Mononuclear cell (primary cell): Measurements from ENCODE around the gene KLHL1. TPM values are rescaled to one million over a fixed set of nuclear protein-coding genes. Genes with fewer than 3 reads are reported as not detected.

Experiments
- H3K27me3 ChIP-seq: 2 replicates; pipeline ENCODE4 v1.6.0; 2011; ENCODE audit warnings: low read length, control low read depth; ENCODE audit not compliant: insufficient read depth
- H3K4me1 ChIP-seq: 2 replicates; pipeline ENCODE4 v1.5.1; 2011; ENCODE audit warnings: mild to moderate bottlenecking, low read length, control low read depth; ENCODE audit not compliant: insufficient read depth
- H3K4me3 ChIP-seq: 2 replicates; pipeline ENCODE4 v1.5.1; 2011; ENCODE audit warnings: mild to moderate bottlenecking, low read length, moderate library complexity
- H3K9me3 ChIP-seq: 2 replicates; pipeline ENCODE4 v1.5.1; 2011; ENCODE audit warnings: low read depth, mild to moderate bottlenecking, control low read depth, low read length
- total RNA-seq: library from RNA; depleted of rRNA; stranded (reverse); fragments of >200 nt; gene quantifications from one replicate; pipeline ENCODE4 v1.2.3, GENCODE V29; 2012

Gene KLHL1
- total RNA-seq, 1 donor: not detected

DNA sequence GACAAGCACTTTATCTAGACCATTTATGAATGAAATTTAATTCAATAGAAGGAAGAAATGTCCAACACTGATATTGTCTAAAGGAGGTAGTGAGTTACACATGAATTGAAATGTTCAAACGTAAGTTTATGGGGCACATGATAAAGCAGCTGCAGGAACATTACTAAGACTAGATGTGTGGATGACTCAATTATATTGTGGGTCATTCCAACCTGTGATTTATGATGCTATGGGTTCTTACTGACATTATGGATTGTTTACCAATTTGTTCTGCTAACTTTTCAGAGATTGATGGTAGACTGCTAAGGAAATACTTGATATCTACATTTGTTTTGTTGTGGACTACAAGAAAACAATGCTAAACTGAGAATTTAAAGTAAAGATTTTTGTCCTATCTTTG, 56.7 kb downstream of the KLHL1 start:
- Histone ChIP-seq H3K4me3 (no peak overlapping the region), H3K9me3 (peaks cover 31% of the 10 kb centered on the region), H3K4me1 (no peaks in the 10 kb centered on the region)

DNA sequence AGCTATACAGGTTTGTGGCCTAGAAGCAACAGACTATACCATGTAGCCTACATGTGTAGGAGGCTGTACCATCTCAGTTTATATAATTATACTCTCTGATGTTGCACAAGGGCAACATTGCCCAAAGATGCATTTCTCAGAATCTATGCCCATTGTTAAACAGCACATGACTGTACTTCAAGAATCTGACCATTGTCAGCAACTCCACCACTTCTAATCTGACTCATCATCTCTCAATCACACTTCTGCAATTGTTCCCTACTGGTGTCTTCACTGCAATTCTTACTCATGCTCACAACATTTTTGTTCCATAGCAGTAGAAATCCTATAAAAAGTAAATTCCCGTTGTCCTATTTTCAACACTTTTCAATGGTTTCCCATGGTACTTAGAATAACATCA, 64.6 kb downstream of the KLHL1 start:
- H3K9me3 ChIP-seq: peaks cover 5% of the 10 kb centered on the region
- no peak overlapping the region for H3K4me3 ChIP-seq
- H3K4me1 ChIP-seq: no peaks in the 10 kb centered on the region
- H3K27me3 ChIP-seq: no peaks in the 10 kb centered on the region

More for the DNA sequence above, 56.7 kb downstream of the KLHL1 start:
- no peaks in the 10 kb centered on the region for H3K27me3 ChIP-seq

GRCh38 chr13:70042193-70042592, 66.1 kb downstream of the KLHL1 start:
- H3K4me3 ChIP-seq: no peak overlapping the region
- no peaks in the 10 kb centered on the region for H3K27me3 ChIP-seq
- no peaks in the 10 kb centered on the region for H3K4me1 ChIP-seq
- peaks cover 5% of the 10 kb centered on the region for H3K9me3 ChIP-seq

GRCh38 chr13:70034286-70034685, 74.0 kb downstream of the KLHL1 start:
- H3K4me1 ChIP-seq: no peaks in the 10 kb centered on the region
- no peaks in the 10 kb centered on the region for H3K27me3 ChIP-seq
- H3K9me3 ChIP-seq: peaks cover 20% of the 10 kb centered on the region
- no peak overlapping the region for H3K4me3 ChIP-seq

DNA sequence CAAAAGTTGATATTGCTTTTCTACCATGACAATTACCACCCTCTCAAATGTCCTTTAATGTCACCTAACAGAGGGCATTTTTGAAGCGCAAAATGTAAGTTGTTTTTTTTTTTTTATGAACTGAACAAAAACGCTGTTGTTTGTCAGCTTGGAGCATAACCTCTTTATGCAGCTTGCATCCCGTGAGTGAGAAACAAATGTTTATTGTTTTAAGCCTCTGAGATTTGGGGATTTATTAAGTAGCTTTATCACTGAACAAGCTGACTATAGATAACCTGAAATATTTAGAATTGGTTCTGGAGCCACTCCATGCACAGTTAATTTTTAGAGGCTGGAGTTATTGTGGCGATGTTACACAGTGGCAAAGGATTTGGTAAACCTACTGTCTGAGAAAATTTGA, 80.7 kb downstream of the KLHL1 start:
- Histone ChIP-seq H3K4me3 (no peak overlapping the region), H3K9me3 (peaks cover 7% of the 10 kb centered on the region), H3K27me3 (no peaks in the 10 kb centered on the region), H3K4me1 (no peaks in the 10 kb centered on the region)

- Histone ChIP-seq H3K4me1 (no peaks in the 10 kb centered on the region), H3K4me3 (no peak overlapping the region), H3K9me3 (no peaks in the 10 kb centered on the region), H3K27me3 (no peaks in the 10 kb centered on the region)
These were observed 84.7 kb downstream of the KLHL1 start for GRCh38 chr13:70023516-70023915.

DNA sequence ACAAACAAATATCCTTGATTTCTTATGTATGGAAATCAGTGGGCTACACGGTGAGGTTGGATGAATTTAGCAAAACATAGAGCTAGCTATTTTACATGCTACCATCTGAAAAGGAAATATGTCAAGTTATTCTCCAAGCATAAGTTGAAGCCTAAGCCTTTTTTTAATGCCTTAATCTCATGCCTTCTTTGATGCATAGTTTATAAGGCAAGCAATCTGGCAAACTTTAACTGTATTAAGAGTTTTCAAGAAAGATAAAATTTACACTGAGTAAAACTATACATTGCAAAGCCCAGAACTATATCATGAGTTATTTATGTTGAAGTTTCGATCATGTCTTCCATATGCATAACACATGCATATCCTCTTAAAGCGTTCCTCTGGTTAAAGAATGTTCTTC, 85.6 kb downstream of the KLHL1 start:
- Histone ChIP-seq H3K9me3 (no peaks in the 10 kb centered on the region), H3K4me1 (no peaks in the 10 kb centered on the region), H3K4me3 (no peak overlapping the region), H3K27me3 (no peaks in the 10 kb centered on the region)

DNA sequence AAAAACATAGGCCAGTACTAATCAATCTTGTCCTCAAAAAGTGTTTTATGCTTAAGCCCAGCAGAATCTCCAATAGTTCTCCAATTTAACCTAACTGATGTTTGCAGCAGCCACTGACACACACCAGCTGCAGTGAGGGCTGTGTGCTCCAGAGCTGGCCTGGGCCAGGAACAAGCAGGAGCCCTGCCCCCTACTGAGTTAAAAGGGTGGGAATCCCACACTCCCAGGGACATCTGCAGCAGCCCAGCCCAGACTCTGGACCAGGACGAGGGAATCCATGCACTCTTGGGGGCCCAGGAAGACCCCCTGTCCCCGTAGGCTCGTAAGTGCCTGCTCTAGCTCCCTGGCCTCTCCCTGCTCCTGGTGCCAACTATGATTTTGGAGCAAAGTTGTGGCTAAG, 92.1 kb downstream of the KLHL1 start:
- Histone ChIP-seq H3K27me3 (no peaks in the 10 kb centered on the region), H3K4me1 (no peaks in the 10 kb centered on the region), H3K4me3 (no peak overlapping the region)

GRCh38 chr13:70014337-70014736, 93.9 kb downstream of the KLHL1 start:
- no peak overlapping the region for H3K4me3 ChIP-seq
- no peaks in the 10 kb centered on the region for H3K27me3 ChIP-seq
- no peaks in the 10 kb centered on the region for H3K4me1 ChIP-seq
- H3K9me3 ChIP-seq: no peaks in the 10 kb centered on the region

More for the DNA sequence above, 92.1 kb downstream of the KLHL1 start:
- no peaks in the 10 kb centered on the region for H3K9me3 ChIP-seq

DNA sequence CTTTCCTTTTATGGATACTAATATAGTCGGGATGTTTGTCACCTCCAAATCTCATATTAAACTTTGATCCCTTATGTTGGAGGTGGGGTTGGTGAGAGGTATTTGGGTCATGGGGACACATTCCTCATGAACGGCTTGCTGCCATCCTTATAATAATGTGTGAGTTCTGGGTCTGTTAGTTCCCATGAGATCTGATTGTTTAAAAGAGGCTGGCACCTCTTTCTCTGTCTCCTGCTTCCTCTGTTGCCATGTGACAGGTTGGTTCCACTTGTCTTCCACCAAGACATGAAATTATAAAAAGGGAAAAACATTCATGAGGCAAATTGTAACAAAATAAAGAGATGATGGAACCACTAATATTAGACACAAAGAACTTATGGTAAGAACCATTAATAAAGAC, 108.4 kb downstream of the KLHL1 start:
- no peaks in the 10 kb centered on the region for H3K27me3 ChIP-seq
- no peaks in the 10 kb centered on the region for H3K4me1 ChIP-seq
- no peaks in the 10 kb centered on the region for H3K9me3 ChIP-seq
- no peak overlapping the region for H3K4me3 ChIP-seq

- H3K9me3 ChIP-seq: peaks cover 5% of the 10 kb centered on the region
- no peaks in the 10 kb centered on the region for H3K4me1 ChIP-seq
- no peak overlapping the region for H3K4me3 ChIP-seq
- no peaks in the 10 kb centered on the region for H3K27me3 ChIP-seq
These were observed 111.2 kb downstream of the KLHL1 start for GRCh38 chr13:69997061-69997460.

- Histone ChIP-seq H3K4me1 (no peaks in the 10 kb centered on the region), H3K9me3 (peaks cover 6% of the 10 kb centered on the region), H3K4me3 (no peak overlapping the region), H3K27me3 (no peaks in the 10 kb centered on the region)
These were observed 127.5 kb downstream of the KLHL1 start for GRCh38 chr13:69980799-69981198.

DNA sequence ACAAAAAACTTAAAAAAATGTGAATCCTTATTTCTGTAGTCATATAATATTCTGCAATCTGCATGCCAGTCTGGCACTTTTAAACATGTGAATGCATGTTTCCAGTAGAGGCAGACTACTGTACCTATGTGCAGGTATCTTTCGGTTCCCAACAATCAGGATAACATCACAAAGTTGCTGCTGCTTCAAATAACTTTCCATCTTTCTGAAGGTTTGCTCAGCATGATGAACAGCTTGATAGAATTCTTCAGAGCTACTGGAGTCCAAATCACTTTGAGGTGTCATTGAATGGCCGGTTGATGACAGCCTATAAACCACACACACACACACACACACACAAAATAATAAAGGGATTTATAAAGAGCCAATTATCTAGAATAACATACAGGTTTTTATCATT, 132.8 kb downstream of the KLHL1 start:
- Histone ChIP-seq H3K4me1 (no peaks in the 10 kb centered on the region), H3K9me3 (peaks cover 9% of the 10 kb centered on the region), H3K27me3 (no peaks in the 10 kb centered on the region), H3K4me3 (no peak overlapping the region)

DNA sequence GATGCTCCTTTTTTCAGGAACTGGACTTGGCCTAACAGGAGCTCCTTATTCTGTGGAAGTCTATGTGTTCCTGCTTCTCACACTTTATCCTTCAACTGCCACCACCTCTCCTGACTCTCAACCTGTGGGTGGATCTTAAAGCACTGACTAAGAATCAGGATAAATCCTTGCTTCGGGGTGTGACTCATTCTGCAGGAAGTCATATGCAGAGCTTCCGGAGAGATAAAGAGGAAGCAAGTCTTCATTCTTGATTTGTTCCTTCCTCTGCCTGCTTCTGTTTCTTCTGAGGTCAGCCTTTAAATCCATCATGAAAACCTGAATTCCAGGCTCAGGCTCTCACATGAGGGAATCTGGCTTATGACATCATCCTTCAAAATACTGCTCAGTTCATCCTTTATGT, 137.7 kb downstream of the KLHL1 start:
- Histone ChIP-seq H3K4me1 (no peaks in the 10 kb centered on the region), H3K4me3 (no peak overlapping the region), H3K9me3 (peaks cover 7% of the 10 kb centered on the region), H3K27me3 (no peaks in the 10 kb centered on the region)

DNA sequence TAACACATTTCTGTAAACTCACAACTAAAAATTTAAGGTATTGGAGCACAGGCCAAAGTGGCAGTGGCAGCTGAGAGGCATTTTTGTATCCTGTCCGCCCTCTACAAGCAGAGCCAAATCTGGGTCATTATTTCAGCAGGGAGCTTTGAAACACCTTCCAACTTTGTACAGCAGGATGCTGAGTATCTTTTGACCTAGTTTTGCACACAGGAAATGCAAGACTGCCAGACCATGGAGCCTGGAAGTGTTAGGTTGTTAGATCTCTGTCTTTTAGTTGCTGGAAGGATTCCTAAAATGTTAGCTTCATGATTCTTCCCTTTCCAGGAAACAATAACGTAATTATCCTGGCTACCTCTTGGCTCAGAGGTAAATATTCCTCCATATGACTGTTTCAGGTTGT, 149.2 kb downstream of the KLHL1 start:
- H3K27me3 ChIP-seq: no peaks in the 10 kb centered on the region

GRCh38 chr13:69956839-69957238, 151.4 kb downstream of the KLHL1 start:
- Histone ChIP-seq H3K9me3 (no peaks in the 10 kb centered on the region), H3K4me3 (no peak overlapping the region), H3K27me3 (no peaks in the 10 kb centered on the region), H3K4me1 (no peaks in the 10 kb centered on the region)

More for the DNA sequence above, 149.2 kb downstream of the KLHL1 start:
- no peak overlapping the region for H3K4me3 ChIP-seq
- no peaks in the 10 kb centered on the region for H3K4me1 ChIP-seq
- H3K9me3 ChIP-seq: no peaks in the 10 kb centered on the region

DNA sequence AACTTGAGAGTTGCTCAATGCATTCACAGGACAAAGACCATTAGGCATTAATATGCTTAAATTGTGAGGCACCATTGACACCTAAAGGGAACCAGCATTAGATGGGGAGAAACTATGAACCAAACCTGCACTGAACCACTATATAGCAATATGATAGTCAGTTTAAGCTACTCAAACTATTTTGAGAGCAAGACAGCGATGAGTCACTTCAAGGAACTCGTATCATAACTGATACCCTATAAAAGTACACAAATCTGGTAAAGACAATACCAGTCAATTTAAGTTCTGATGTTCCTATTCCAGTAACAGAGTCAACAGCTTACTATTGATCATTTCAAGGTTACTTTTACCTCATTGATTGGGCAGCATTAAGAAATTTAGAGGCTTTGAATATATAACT, 151.9 kb downstream of the KLHL1 start:
- Histone ChIP-seq H3K9me3 (no peaks in the 10 kb centered on the region), H3K4me1 (no peaks in the 10 kb centered on the region), H3K4me3 (no peak overlapping the region), H3K27me3 (no peaks in the 10 kb centered on the region)
